Uterus (tissue), 4 donors: ENCODE data around the gene PLXNA2. TPM values are rescaled to one million over a fixed set of nuclear protein-coding genes. Genes with fewer than 3 reads are reported as not detected.

Source experiments
- DNase-seq, 2 donors: peaks; one replicate each; pipeline ENCODE4 v3.0.0-alpha.2; 2019 to 2020
- H3K27ac ChIP-seq, 2 donors: fragments of 200-600 bp; sonication (generic); 1 replicate in 1 of 2; 2 replicates in 1 of 2; pipeline ENCODE4 v1.5.1; 2016 to 2018
- H3K27me3 ChIP-seq, 2 donors: fragments of 200-600 bp; sonication (generic); one replicate each; pipeline ENCODE4 v1.5.1; 2018 to 2019; ENCODE audit warnings: control low read depth in 1 of 2
- H3K36me3 ChIP-seq, 2 donors: fragments of 200-600 bp; sonication (generic); one replicate each; pipeline ENCODE4 v1.5.1; 2019; ENCODE audit warnings: control low read depth in 1 of 2
- H3K4me1 ChIP-seq, 2 donors: fragments of 200-600 bp; sonication (generic); one replicate each; pipeline ENCODE4 v1.5.1; 2018 to 2019; ENCODE audit warnings: control low read depth in 1 of 2
- H3K4me3 ChIP-seq, 2 donors: fragments of 200-600 bp; sonication (generic); 1 replicate in 1 of 2; 2 replicates in 1 of 2; pipeline ENCODE4 v1.5.1; 2018 to 2019; ENCODE audit warnings: mild to moderate bottlenecking in 1 of 2
- H3K9me3 ChIP-seq, 2 donors: fragments of 200-600 bp; sonication (generic); one replicate each; pipeline ENCODE4 v1.5.1; 2019; ENCODE audit warnings: control low read depth in 1 of 2
- POLR2A ChIP-seq, 2 donors: fragments of 450-650 bp; IDR thresholded peaks; one replicate each; pipeline ENCODE4 v1.6.1; 2016; ENCODE audit warnings: antibody characterized with exemption in 2 of 2, mild to moderate bottlenecking in 1 of 2, moderate library complexity in 1 of 2
- intact Hi-C: fragments of 100-400 bp; cut with DNase I; formaldehyde crosslinking; loops from one replicate; pipeline ENCODE4 v1.15.1; 2023; ENCODE audit warnings: low total_unique reads
- total RNA-seq, 4 donors: library from RNA; depleted of rRNA in 3 of 4; stranded (reverse); fragments of >200 nt in 3 of 4; gene quantifications; one replicate each; pipeline versions ENCODE4 v1.1.0 to v1.2.4, GENCODE V29; 2014 to 2023
- TF ChIP-seq, protein P1 (sequence below), 4 experiments: fragments of 200-600 bp in 2 of 4; fragments of 450-650 bp in 2 of 4; sonication (generic) in 2 of 4; IDR thresholded peaks; one replicate each; pipeline ENCODE4 v1.5.1; 2016 to 2019; ENCODE audit warnings: antibody characterized with exemption in 4 of 4, mild to moderate bottlenecking in 2 of 4, moderate library complexity in 1 of 4
- donor health status: DM: yes; HTN: yes; CAD: no.

PLXNA2 gene
- total RNA-seq: 10 to 100 TPM in 2 of 4 donors, 1 to 10 TPM in 2; 5.4 to 94.5 (median 9.5) TPM

GRCh38 chr1:208243967-208244916, at the start of gene PLXNA2:
PLXNA2 (minus strand) TSS chr1:208244384; CDS start chr1:208217922, 26,462 bp downstream.
- Histone ChIP-seq H3K27me3 (no peaks in the 10 kb centered on the region), H3K9me3 (no peaks in the 10 kb centered on the region), H3K4me3 (peak within 1 kb of the TSS; percentile 71 to 91), H3K27ac (peak within 1 kb of the TSS; percentile 87 to 89), H3K36me3 (no peaks in the 10 kb centered on the region), H3K4me1 (peaks cover 0 to 6% of the 10 kb centered on the region in 2 donors)
- peak; percentile 8 to 57 for TF ChIP-seq POLR2A (IDR thresholded peaks at IDR 0.05)
- TF ChIP-seq, protein P1, sequence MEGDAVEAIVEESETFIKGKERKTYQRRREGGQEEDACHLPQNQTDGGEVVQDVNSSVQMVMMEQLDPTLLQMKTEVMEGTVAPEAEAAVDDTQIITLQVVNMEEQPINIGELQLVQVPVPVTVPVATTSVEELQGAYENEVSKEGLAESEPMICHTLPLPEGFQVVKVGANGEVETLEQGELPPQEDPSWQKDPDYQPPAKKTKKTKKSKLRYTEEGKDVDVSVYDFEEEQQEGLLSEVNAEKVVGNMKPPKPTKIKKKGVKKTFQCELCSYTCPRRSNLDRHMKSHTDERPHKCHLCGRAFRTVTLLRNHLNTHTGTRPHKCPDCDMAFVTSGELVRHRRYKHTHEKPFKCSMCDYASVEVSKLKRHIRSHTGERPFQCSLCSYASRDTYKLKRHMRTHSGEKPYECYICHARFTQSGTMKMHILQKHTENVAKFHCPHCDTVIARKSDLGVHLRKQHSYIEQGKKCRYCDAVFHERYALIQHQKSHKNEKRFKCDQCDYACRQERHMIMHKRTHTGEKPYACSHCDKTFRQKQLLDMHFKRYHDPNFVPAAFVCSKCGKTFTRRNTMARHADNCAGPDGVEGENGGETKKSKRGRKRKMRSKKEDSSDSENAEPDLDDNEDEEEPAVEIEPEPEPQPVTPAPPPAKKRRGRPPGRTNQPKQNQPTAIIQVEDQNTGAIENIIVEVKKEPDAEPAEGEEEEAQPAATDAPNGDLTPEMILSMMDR (IDR thresholded peaks at IDR 0.05): no peak
- peak; percentile 70 to 71 for DNase-seq
- intact Hi-C loops: loop anchor here (5.0 to 10.0 kb wide), 2 partner anchors 109 to 157 kb away; no protein-coding TSS in a partner anchor

DNA sequence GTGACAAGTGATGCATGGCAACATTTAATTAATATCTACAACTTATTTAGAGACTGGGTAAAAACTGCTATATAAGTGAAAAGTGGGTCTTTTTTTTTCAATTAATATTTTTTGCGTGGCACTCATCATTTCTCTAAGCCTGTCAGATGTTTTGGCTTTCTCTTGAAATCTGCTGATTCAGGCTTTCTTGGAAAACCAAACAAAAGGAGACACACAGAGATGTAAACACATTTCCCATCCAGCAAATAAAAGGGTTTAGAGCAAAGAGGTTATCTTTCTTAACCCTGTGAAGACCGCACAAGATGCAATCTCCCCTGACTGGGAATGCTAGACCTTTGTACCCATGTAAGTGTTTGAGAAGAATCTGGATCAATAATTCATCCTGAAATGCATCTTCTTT, 48.7 kb upstream of the PLXNA2 start:
- intact Hi-C loops: no loop called here
- no peaks in the 10 kb centered on the region for H3K4me1 ChIP-seq
- TF ChIP-seq, protein P1 (IDR thresholded peaks at IDR 0.05): no peak
- TF ChIP-seq POLR2A (IDR thresholded peaks at IDR 0.05): no peak
- H3K36me3 ChIP-seq: no peaks in the 10 kb centered on the region
- H3K27ac ChIP-seq: no peak overlapping the region
- H3K9me3 ChIP-seq: no peaks in the 10 kb centered on the region
- no peak overlapping the region for H3K4me3 ChIP-seq
- H3K27me3 ChIP-seq: no peaks in the 10 kb centered on the region
- no peak for DNase-seq

DNA sequence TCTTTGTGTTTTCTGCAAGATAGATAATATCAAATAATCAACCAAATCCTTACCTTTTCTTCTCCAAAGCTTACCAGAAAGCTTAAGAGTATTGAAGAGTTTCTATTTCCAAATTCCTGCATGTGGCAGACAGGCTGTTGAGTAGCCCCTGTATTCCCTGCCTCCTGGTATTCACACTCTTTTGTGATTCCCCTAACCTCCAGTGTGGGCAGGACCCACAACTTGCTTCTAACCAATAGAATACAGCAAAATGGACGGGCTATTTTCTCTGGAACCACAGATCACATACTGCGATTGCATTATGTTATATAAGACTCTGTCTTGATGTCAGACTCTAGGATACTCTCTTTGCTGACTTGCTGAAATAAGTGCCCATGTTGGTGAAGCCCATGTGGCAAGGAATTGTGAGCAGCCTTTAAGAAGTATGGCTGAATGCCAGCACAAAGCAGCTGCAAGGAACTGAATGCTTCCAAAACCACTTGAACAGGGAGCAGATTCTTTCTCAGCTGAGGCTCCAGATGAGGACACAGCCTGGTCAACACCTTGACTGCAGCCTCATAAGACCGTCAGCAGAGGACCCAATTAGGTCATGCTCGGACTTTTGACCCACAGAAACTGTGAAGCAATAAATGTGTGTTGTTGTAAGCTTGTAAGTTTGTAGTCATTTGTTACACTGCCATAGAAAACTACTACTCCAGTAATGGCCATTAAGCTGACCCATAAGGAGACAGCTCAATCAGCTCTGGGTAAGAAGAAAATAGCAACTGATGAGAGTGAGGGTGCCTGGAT, 47.9 kb upstream of the PLXNA2 start:
- DNase-seq: no peak
- no peaks in the 10 kb centered on the region for H3K27me3 ChIP-seq
- no peak for TF ChIP-seq POLR2A (IDR thresholded peaks at IDR 0.05)
- TF ChIP-seq, protein P1 (IDR thresholded peaks at IDR 0.05): no peak
- no peaks in the 10 kb centered on the region for H3K9me3 ChIP-seq
- H3K36me3 ChIP-seq: no peaks in the 10 kb centered on the region
- no peaks in the 10 kb centered on the region for H3K4me1 ChIP-seq
- H3K4me3 ChIP-seq: no peak overlapping the region
- H3K27ac ChIP-seq: no peak overlapping the region
- intact Hi-C loops: no loop called here

DNA sequence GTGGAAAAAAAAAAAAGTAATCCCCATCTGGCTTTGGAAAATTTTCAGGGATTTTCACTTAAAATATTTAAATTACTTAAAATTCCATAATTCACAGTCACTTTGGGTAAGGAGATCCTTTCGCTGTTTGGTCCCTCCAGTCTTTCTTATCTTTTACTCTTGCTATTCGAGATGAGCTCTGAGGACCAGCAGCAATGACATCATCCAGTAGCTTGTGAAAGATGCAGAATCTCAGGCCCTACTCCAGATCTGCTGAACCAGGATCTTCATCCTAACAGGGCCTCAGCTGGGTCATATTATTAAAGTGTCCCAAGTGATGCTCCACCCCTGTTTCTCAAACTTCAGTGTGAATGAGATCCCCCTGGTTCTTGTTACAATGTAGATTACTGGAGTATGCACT, 46.9 kb upstream of the PLXNA2 start:
- H3K27me3 ChIP-seq: no peaks in the 10 kb centered on the region
- H3K4me3 ChIP-seq: no peak overlapping the region
- no peaks in the 10 kb centered on the region for H3K36me3 ChIP-seq
- no peak overlapping the region for H3K27ac ChIP-seq
- H3K9me3 ChIP-seq: no peaks in the 10 kb centered on the region
- TF ChIP-seq POLR2A (IDR thresholded peaks at IDR 0.05): no peak
- TF ChIP-seq, protein P1 (IDR thresholded peaks at IDR 0.05): no peak
- intact Hi-C loops: no loop called here
- no peak for DNase-seq
- H3K4me1 ChIP-seq: no peaks in the 10 kb centered on the region
